ENCODE data around the gene TFDP2. TPM values are rescaled to one million over a fixed set of nuclear protein-coding genes. Genes with fewer than 3 reads are reported as not detected.

TFDP2 gene
- total RNA-seq, 2 experiments from 2014 or later, result 33.1 to 34.2 TPM

- no peak overlapping the region for H3K4me3 ChIP-seq (ENCODE audit: low read length)
- TF ChIP-seq CTCF (IDR thresholded peaks at IDR 0.05), result no peak
- Mint-ChIP-seq H3K9me3 (no peaks in the 10 kb centered on the region), H3K4me1 (ENCODE audit: low read depth) (peaks cover 4% of the 10 kb centered on the region), H3K27ac (no peak overlapping the region), H3K36me3 (ENCODE audit: low read depth) (no peaks in the 10 kb centered on the region), H3K4me3 (no peak overlapping the region), H3K27me3 (no peaks in the 10 kb centered on the region)
- POLR2A ChIA-PET, result no interaction called here
- intact Hi-C loops (cut with DNase I, micrococcal nuclease), result no loop called here
- H3K36me3 ChIP-seq (ENCODE audit: insufficient read depth, low read length), result peaks cover 4% of the 10 kb centered on the region
- no peaks in the 10 kb centered on the region for H3K9me3 ChIP-seq (ENCODE audit: control insufficient read depth in 1 of 2, insufficient read depth in 1 of 2, low read length in 2 of 2)
- no peaks in the 10 kb centered on the region for H3K4me1 ChIP-seq (ENCODE audit: insufficient read depth, low read length)
- CTCF ChIA-PET, result no interaction called here
- H3K27ac ChIP-seq (ENCODE audit: low read depth in 1 of 2, low read length in 2 of 2), result no peak overlapping the region
- no peaks in the 10 kb centered on the region for H3K27me3 ChIP-seq (ENCODE audit: control insufficient read depth in 1 of 2, insufficient read depth in 2 of 2, low read length in 2 of 2)
- ATAC-seq (ENCODE audit: poor library complexity) (no peak), DNase-seq (no peak)
Measured at GRCh38 chr3:142004025-142004424, 145.3 kb downstream of the TFDP2 start.

- no peak overlapping the region for H3K4me3 ChIP-seq (ENCODE audit: low read length)
- no peaks in the 10 kb centered on the region for H3K9me3 ChIP-seq (ENCODE audit: control insufficient read depth in 1 of 2, insufficient read depth in 1 of 2, low read length in 2 of 2)
- ChIA-PET POLR2A (no interaction called here), CTCF (no interaction called here)
- no peak overlapping the region for H3K27ac ChIP-seq (ENCODE audit: low read depth in 1 of 2, low read length in 2 of 2)
- TF ChIP-seq CTCF (IDR thresholded peaks at IDR 0.05), result no peak
- Mint-ChIP-seq H3K36me3 (ENCODE audit: low read depth) (no peaks in the 10 kb centered on the region), H3K4me1 (ENCODE audit: low read depth) (peaks cover 4% of the 10 kb centered on the region), H3K4me3 (no peak overlapping the region), H3K27ac (no peak overlapping the region), H3K9me3 (no peaks in the 10 kb centered on the region), H3K27me3 (no peaks in the 10 kb centered on the region)
- no peaks in the 10 kb centered on the region for H3K4me1 ChIP-seq (ENCODE audit: insufficient read depth, low read length)
- no peaks in the 10 kb centered on the region for H3K27me3 ChIP-seq (ENCODE audit: control insufficient read depth in 1 of 2, insufficient read depth in 2 of 2, low read length in 2 of 2)
- ATAC-seq (ENCODE audit: poor library complexity) (no peak), DNase-seq (no peak)
- peaks cover 4% of the 10 kb centered on the region for H3K36me3 ChIP-seq (ENCODE audit: insufficient read depth, low read length)
- intact Hi-C loops (cut with DNase I, micrococcal nuclease), result no loop called here
Measured at GRCh38 chr3:142003291-142003690, 146.1 kb downstream of the TFDP2 start.

GRCh38 chr3:142000325-142000870, 148.9 kb downstream of the TFDP2 start:
- TF ChIP-seq CTCF (IDR thresholded peaks at IDR 0.05), result no peak
- POLR2A ChIA-PET, result no interaction called here
- DNase-seq (no peak), ATAC-seq (ENCODE audit: poor library complexity) (no peak)
- H3K36me3 ChIP-seq (ENCODE audit: insufficient read depth, low read length), result peaks cover 4% of the 10 kb centered on the region
- no peaks in the 10 kb centered on the region for H3K27me3 ChIP-seq (ENCODE audit: control insufficient read depth in 1 of 2, insufficient read depth in 2 of 2, low read length in 2 of 2)
- H3K4me1 Mint-ChIP-seq (ENCODE audit: low read depth), result no peaks in the 10 kb centered on the region
- H3K27me3 Mint-ChIP-seq, result no peaks in the 10 kb centered on the region
- CTCF ChIA-PET, result no interaction called here
- no peaks in the 10 kb centered on the region for H3K4me1 ChIP-seq (ENCODE audit: insufficient read depth, low read length)
- intact Hi-C loops (cut with DNase I, micrococcal nuclease), result no loop called here
- no peaks in the 10 kb centered on the region for H3K36me3 Mint-ChIP-seq (ENCODE audit: low read depth)
- H3K4me3 ChIP-seq (ENCODE audit: low read length), result no peak overlapping the region
- H3K9me3 Mint-ChIP-seq, result no peaks in the 10 kb centered on the region
- no peaks in the 10 kb centered on the region for H3K9me3 ChIP-seq (ENCODE audit: control insufficient read depth in 1 of 2, insufficient read depth in 1 of 2, low read length in 2 of 2)
- no peak overlapping the region for H3K27ac Mint-ChIP-seq
- no peak overlapping the region for H3K4me3 Mint-ChIP-seq
- no peak overlapping the region for H3K27ac ChIP-seq (ENCODE audit: low read depth in 1 of 2, low read length in 2 of 2)

Data from CD4-positive, alpha-beta T cell (primary cell).